Endodermal cell (in vitro differentiated cells): Measurements from ENCODE around the gene TPD52L2. TPM values are rescaled to one million over a fixed set of nuclear protein-coding genes. Genes with fewer than 3 reads are reported as not detected.

Source experiments
- DNase-seq: peaks from one replicate; pipeline ENCODE4 v3.0.0-alpha.2; 2017
- H3K27ac ChIP-seq: 2 replicates; pipeline ENCODE4 v1.5.1; 2013; ENCODE audit warnings: mild to moderate bottlenecking, low read depth, low read length, moderate library complexity
- H3K27me3 ChIP-seq: 2 replicates; pipeline ENCODE4 v1.6.1; 2013; ENCODE audit warnings: mild to moderate bottlenecking, low read length, moderate library complexity; ENCODE audit not compliant: insufficient read depth, control insufficient read depth, poor library complexity, severe bottlenecking
- H3K36me3 ChIP-seq: 2 replicates; pipeline ENCODE4 v1.7.0; 2013; ENCODE audit warnings: mild to moderate bottlenecking, low read length, moderate library complexity; ENCODE audit not compliant: control insufficient read depth, insufficient read depth
- H3K4me1 ChIP-seq: one replicate; pipeline ENCODE4 v1.7.0; 2013; ENCODE audit warnings: low read length; ENCODE audit not compliant: control insufficient read depth, insufficient read depth
- H3K4me3 ChIP-seq: 2 replicates; pipeline ENCODE4 v1.5.1; 2013; ENCODE audit warnings: mild to moderate bottlenecking, low read length, moderate library complexity
- H3K9ac ChIP-seq: 2 replicates; pipeline ENCODE4 v1.6.1; 2013; ENCODE audit warnings: mild to moderate bottlenecking, low read length, moderate library complexity; ENCODE audit not compliant: poor library complexity, severe bottlenecking; ENCODE audit errors: extremely low read depth
- H3K9me3 ChIP-seq: 2 replicates; pipeline ENCODE4 v1.6.1; 2013; ENCODE audit warnings: mild to moderate bottlenecking, low read length, moderate library complexity; ENCODE audit not compliant: control insufficient read depth
- H3K27ac Mint-ChIP-seq: 2 replicates; pipeline ENCODE4 v1.8.0; 2020; ENCODE audit warnings: mixed read lengths
- H3K27me3 Mint-ChIP-seq: 2 replicates; pipeline ENCODE4 v1.8.0; 2021; ENCODE audit warnings: mild to moderate bottlenecking, mixed read lengths; ENCODE audit not compliant: insufficient read depth
- H3K36me3 Mint-ChIP-seq: 2 replicates; pipeline ENCODE4 v1.8.0; 2020; ENCODE audit warnings: low read depth, mixed read lengths
- H3K4me1 Mint-ChIP-seq: 2 replicates; pipeline ENCODE4 v1.8.0; 2020; ENCODE audit warnings: mixed read lengths
- H3K4me3 Mint-ChIP-seq: 2 replicates; pipeline ENCODE4 v1.8.0; 2020; ENCODE audit warnings: mild to moderate bottlenecking, moderate library complexity, mixed read lengths
- H3K9me3 Mint-ChIP-seq: 2 replicates; pipeline ENCODE4 v1.8.0; 2020; ENCODE audit warnings: mild to moderate bottlenecking, mixed read lengths
- CTCF ChIP-seq: fragments of 200-600 bp; sonication (generic); conservative IDR thresholded peaks from 2 replicates; pipeline ENCODE4 v1.5.0; 2021; ENCODE audit warnings: antibody characterized with exemption, mild to moderate bottlenecking
- WGBS, 2 experiments: methylation state at CpG; one replicate each; pipeline versions ENCODE4 v1.1.5 to v1.1.7; 2013; ENCODE audit warnings: missing lambda C conversion rate in 2 of 2, mixed read lengths in 1 of 2; ENCODE audit not compliant: insufficient coverage in 1 of 2, insufficient read length in 1 of 2; 5-methylcytosine and 5-hydroxymethylcytosine counted together
- total RNA-seq, 2 donors: library from RNA; stranded (reverse); fragmentation: NEBNext Ultra II Directional in 1 of 2; extraction: Animal tissue kit (Norgen Biotek cat#: 25700) in 1 of 2; gene quantifications; 2 replicates in 1 of 2; 3 replicates in 1 of 2; pipeline ENCODE4 v1.2.1, GENCODE V29; 2021

The TPD52L2 gene
- total RNA-seq, 2 donors from 2014 or later, result 68.3 to 85.2 TPM

DNA sequence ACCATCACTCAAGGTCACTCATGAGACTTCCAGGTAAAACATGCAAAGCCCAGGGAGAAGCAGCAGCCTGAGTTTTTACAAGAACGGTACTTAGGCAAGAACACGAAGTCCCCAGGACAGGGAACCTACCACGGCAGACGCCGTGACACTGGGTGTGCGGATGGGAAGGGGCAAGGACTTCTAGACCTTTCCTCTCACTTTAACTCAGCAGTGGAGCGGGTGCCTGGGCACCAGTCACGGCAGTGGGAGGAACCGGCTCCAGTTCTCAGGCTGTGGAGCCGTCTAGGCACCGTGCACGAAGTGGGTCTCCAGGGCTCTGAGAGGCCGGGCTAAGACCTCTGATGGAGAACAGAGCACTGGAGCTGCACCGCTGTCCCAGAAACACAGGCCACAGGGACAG lies 36.5 kb upstream of the TPD52L2 start:
- Mint-ChIP-seq H3K27ac (no peak overlapping the region), H3K4me1 (peaks cover 36% of the 10 kb centered on the region), H3K27me3 (peaks cover 30% of the 10 kb centered on the region), H3K36me3 (peaks cover 3% of the 10 kb centered on the region), H3K4me3 (peak overlapping the region; percentile 62), H3K9me3 (no peaks in the 10 kb centered on the region)
- Histone ChIP-seq H3K4me3 (no peak overlapping the region), H3K9me3 (no peaks in the 10 kb centered on the region), H3K4me1 (peaks cover 7% of the 10 kb centered on the region), H3K36me3 (no peaks in the 10 kb centered on the region), H3K27me3 (peaks cover 9% of the 10 kb centered on the region), H3K27ac (no peak overlapping the region), H3K9ac (no peak overlapping the region)
- TF ChIP-seq CTCF, result no peak
- no peak for DNase-seq
- WGBS, 2 experiments, result 79 to 92% methylated on average over 7 to 14 of the region's 14 CpGs

- TF ChIP-seq CTCF, result peak; percentile 59
- Mint-ChIP-seq H3K4me3 (peak overlapping the region; percentile 62), H3K36me3 (no peaks in the 10 kb centered on the region), H3K27me3 (peaks cover 32% of the 10 kb centered on the region), H3K27ac (no peak overlapping the region), H3K4me1 (peaks cover 34% of the 10 kb centered on the region), H3K9me3 (no peaks in the 10 kb centered on the region)
- H3K27me3 ChIP-seq, result peaks cover 9% of the 10 kb centered on the region
- H3K4me3 ChIP-seq, result peak overlapping the region; percentile 85
- 70 to 76% methylated on average over 8 to 10 of the region's 10 CpGs for WGBS, 2 experiments
- no peak overlapping the region for H3K9ac ChIP-seq
- DNase-seq, result no peak
- no peaks in the 10 kb centered on the region for H3K9me3 ChIP-seq
- peaks cover 7% of the 10 kb centered on the region for H3K4me1 ChIP-seq
- H3K27ac ChIP-seq, result no peak overlapping the region
- H3K36me3 ChIP-seq, result no peaks in the 10 kb centered on the region
Observed at GRCh38 chr20:63828951-63829350, 36.1 kb upstream of the TPD52L2 start.

DNA sequence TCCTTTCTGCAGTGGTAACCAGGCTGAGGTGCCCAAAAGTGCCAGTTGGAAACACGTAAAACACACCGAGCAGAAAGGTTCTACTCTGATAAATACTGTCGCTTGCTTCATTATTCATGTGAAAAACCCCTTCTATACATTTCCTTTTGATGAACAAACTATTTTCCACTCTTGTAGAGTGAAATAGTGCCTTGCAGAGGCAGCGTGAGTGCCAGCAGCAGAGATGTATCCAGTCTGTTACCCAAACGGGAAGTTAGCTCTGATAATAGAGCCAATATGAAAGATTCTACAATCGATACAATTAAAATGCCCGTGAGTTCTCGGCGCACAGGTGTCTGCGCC lies 35.5 kb upstream of the TPD52L2 start:
- H3K9ac ChIP-seq, result no peak overlapping the region
- no peaks in the 10 kb centered on the region for H3K36me3 ChIP-seq
- DNase-seq, result no peak
- H3K4me3 Mint-ChIP-seq, result peak overlapping the region; percentile 62
- H3K9me3 Mint-ChIP-seq, result no peaks in the 10 kb centered on the region
- peaks cover 32% of the 10 kb centered on the region for H3K27me3 Mint-ChIP-seq
- H3K27me3 ChIP-seq, result peaks cover 9% of the 10 kb centered on the region
- no peaks in the 10 kb centered on the region for H3K36me3 Mint-ChIP-seq
- H3K27ac Mint-ChIP-seq, result no peak overlapping the region
- peaks cover 30% of the 10 kb centered on the region for H3K4me1 Mint-ChIP-seq
- no peaks in the 10 kb centered on the region for H3K9me3 ChIP-seq
- TF ChIP-seq CTCF, result no peak
- 18 to 19% methylated on average over 6 to 10 of the region's 10 CpGs for WGBS, 2 experiments
- H3K4me3 ChIP-seq, result peak overlapping the region; percentile 85
- peaks cover 7% of the 10 kb centered on the region for H3K4me1 ChIP-seq
- H3K27ac ChIP-seq, result no peak overlapping the region
